ENCODE data around the gene GUCA1C. TPM values are rescaled to one million over a fixed set of nuclear protein-coding genes. Genes with fewer than 3 reads are reported as not detected.

Gene GUCA1C
- total and polyA plus RNA-seq, 2 donors (not counting 3 experiments of a cell fraction or from before 2014, with no cell fraction given) = not detected

DNA sequence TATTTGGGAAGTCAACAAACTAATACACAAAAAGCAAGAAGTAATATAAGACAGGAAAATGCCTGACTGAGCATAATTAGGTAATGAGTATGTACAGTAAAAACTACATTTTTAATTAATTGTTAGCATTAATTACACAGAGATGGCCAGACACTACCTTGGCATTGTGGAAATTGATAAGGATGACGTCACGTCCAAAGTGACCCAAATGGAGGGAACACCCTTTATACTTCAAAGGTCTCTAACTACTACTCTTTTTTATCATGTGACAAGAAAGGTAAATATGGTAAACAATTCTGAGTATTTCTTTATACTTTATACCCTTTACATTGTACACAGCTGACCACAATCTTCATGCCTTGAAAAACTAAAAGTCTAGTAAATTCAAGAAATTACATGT, 22.4 kb upstream of the GUCA1C start:
- no peak for DNase-seq (ENCODE audit: low read depth, low spot score)
- Histone ChIP-seq H3K4me2 (ENCODE audit: insufficient read depth, low read length) (no peak overlapping the region), H3K4me3 (replicated peaks in 1 of 3; ENCODE audit: insufficient read depth in 1 of 3, low read depth in 1 of 3, low read length in 3 of 3) (no peak overlapping the region), H3K27me3 (ENCODE audit: control insufficient read depth in 2 of 2, insufficient read depth in 2 of 2, low read length in 2 of 2) (no peaks in the 10 kb centered on the region), H3K9me3 (replicated peaks; ENCODE audit: control insufficient read depth, insufficient read depth, low read length) (no peaks in the 10 kb centered on the region), H3K9ac (replicated peaks; ENCODE audit: extremely low read depth, insufficient read depth, low read length) (no peak overlapping the region), H4K20me1 (replicated peaks; ENCODE audit: control insufficient read depth, extremely low read depth, insufficient read depth, low read length) (no peaks in the 10 kb centered on the region), H3K36me3 (ENCODE audit: control insufficient read depth in 2 of 2, extremely low read depth in 1 of 2, insufficient read depth in 2 of 2, low read length in 2 of 2) (no peaks in the 10 kb centered on the region), H3K9me1 (replicated peaks; ENCODE audit: control insufficient read depth, extremely low read depth, insufficient read depth, low read length) (no peaks in the 10 kb centered on the region), H2AFZ (ENCODE audit: low read depth, low read length) (no peak overlapping the region), H3K27ac (ENCODE audit: insufficient read depth, low read depth, low read length) (no peak overlapping the region), H3K79me2 (ENCODE audit: control insufficient read depth, insufficient read depth, low read length) (no peaks in the 10 kb centered on the region), H3K4me1 (ENCODE audit: control insufficient read depth, extremely low read depth, insufficient read depth, low read length) (no peaks in the 10 kb centered on the region)
- no peak for FAIRE-seq
- TF ChIP-seq MYC (IDR thresholded peaks at IDR 0.05; ENCODE audit: low read depth, low read length) (no peak), EZH2 (IDR thresholded peaks at IDR 0.05; ENCODE audit: borderline replicate concordance, low read depth, low read length, severe bottlenecking) (no peak), POLR2AphosphoS5 (IDR thresholded peaks at IDR 0.05; ENCODE audit: insufficient read depth, low read depth, low read length) (no peak)
- ChIA-PET CTCF (no interaction called here), POLR2A (no interaction called here)
- intact Hi-C loops (cut with micrococcal nuclease) (no loop called here), dilution Hi-C loops (cut with MboI; ENCODE audit: extremely low pct_ligation_motif_present, low sequenced_read_pairs) (no loop called here)
- BruUV-seq (replicated peaks) = no TSS peak

- Histone ChIP-seq H3K9me1 (replicated peaks; ENCODE audit: control insufficient read depth, extremely low read depth, insufficient read depth, low read length) (no peaks in the 10 kb centered on the region), H3K4me2 (ENCODE audit: insufficient read depth, low read length) (no peak overlapping the region), H3K27me3 (ENCODE audit: control insufficient read depth in 2 of 2, insufficient read depth in 2 of 2, low read length in 2 of 2) (no peaks in the 10 kb centered on the region), H3K9ac (replicated peaks; ENCODE audit: extremely low read depth, insufficient read depth, low read length) (no peak overlapping the region), H3K4me3 (replicated peaks in 1 of 3; ENCODE audit: insufficient read depth in 1 of 3, low read depth in 1 of 3, low read length in 3 of 3) (no peak overlapping the region), H3K9me3 (replicated peaks; ENCODE audit: control insufficient read depth, insufficient read depth, low read length) (no peaks in the 10 kb centered on the region), H3K79me2 (ENCODE audit: control insufficient read depth, insufficient read depth, low read length) (no peaks in the 10 kb centered on the region), H3K36me3 (ENCODE audit: control insufficient read depth in 2 of 2, extremely low read depth in 1 of 2, insufficient read depth in 2 of 2, low read length in 2 of 2) (no peaks in the 10 kb centered on the region), H4K20me1 (replicated peaks; ENCODE audit: control insufficient read depth, extremely low read depth, insufficient read depth, low read length) (no peaks in the 10 kb centered on the region), H3K4me1 (ENCODE audit: control insufficient read depth, extremely low read depth, insufficient read depth, low read length) (no peaks in the 10 kb centered on the region), H3K27ac (ENCODE audit: insufficient read depth, low read depth, low read length) (no peak overlapping the region), H2AFZ (ENCODE audit: low read depth, low read length) (no peak overlapping the region)
- dilution Hi-C loops (cut with MboI; ENCODE audit: extremely low pct_ligation_motif_present, low sequenced_read_pairs) = no loop called here
- TF ChIP-seq GATA2 (IDR thresholded peaks at IDR 0.05; ENCODE audit: insufficient read depth, insufficient read length, low read depth, low read length) = no peak
- TF ChIP-seq MYC (IDR thresholded peaks at IDR 0.05; ENCODE audit: low read depth, low read length) = no peak
- TF ChIP-seq, protein P1, sequence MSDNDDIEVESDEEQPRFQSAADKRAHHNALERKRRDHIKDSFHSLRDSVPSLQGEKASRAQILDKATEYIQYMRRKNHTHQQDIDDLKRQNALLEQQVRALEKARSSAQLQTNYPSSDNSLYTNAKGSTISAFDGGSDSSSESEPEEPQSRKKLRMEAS (IDR thresholded peaks at IDR 0.05; ENCODE audit: insufficient read depth, insufficient read length) = no peak
- no peak for TF ChIP-seq POLR2AphosphoS5 (IDR thresholded peaks at IDR 0.05; ENCODE audit: insufficient read depth, low read depth, low read length)
- TF ChIP-seq CTCF (IDR thresholded peaks at IDR 0.05; ENCODE audit: extremely low read depth in 1 of 2, insufficient read depth in 1 of 2, low read depth in 1 of 2, low read length in 2 of 2) = no peak
- TF ChIP-seq JUN (IDR thresholded peaks at IDR 0.05; ENCODE audit: borderline replicate concordance, insufficient read depth, insufficient read length, low read depth) = no peak
- TF ChIP-seq POLR2A (IDR thresholded peaks at IDR 0.05; ENCODE audit: low read depth, low read length) = no peak
- no peak for TF ChIP-seq EZH2 (IDR thresholded peaks at IDR 0.05; ENCODE audit: borderline replicate concordance, low read depth, low read length, severe bottlenecking)
- TF ChIP-seq FOS (IDR thresholded peaks at IDR 0.05; ENCODE audit: borderline replicate concordance, insufficient read depth, low read length) = no peak
- intact Hi-C loops (cut with micrococcal nuclease) = no loop called here
- no TSS peak for BruUV-seq (replicated peaks)
- FAIRE-seq (no peak), DNase-seq (ENCODE audit: low read depth, low spot score) (no peak)
- POLR2A ChIA-PET = no interaction called here
- CTCF ChIA-PET = no interaction called here
Measured at GRCh38 chr3:108973019-108973418, 19.3 kb upstream of the GUCA1C start.
